ENCODE data around the gene CECR2. TPM values are rescaled to one million over a fixed set of nuclear protein-coding genes. Genes with fewer than 3 reads are reported as not detected.
"Not testable (repeated sequence)": the region's sequence is repeated elsewhere in the genome, so short reads cannot be mapped to it uniquely, and the experiment has no call there.

Gene CECR2
- polyA plus RNA-seq, 2 donors: 0.09 to 0.33 TPM

- no peaks in the 10 kb centered on the region for H3K4me1 ChIP-seq (ENCODE audit: control insufficient read depth in 2 of 2, insufficient read depth in 2 of 2, low read length in 1 of 2)
- H3K27ac ChIP-seq (ENCODE audit: low read depth in 2 of 2, low read length in 1 of 2): no peak overlapping the region
- no peaks in the 10 kb centered on the region for H3K36me3 ChIP-seq (ENCODE audit: control insufficient read depth in 2 of 2, insufficient read depth in 2 of 2, low read length in 1 of 2)
- no peak overlapping the region for H3K4me3 ChIP-seq (ENCODE audit: low read depth in 1 of 2, low read length in 2 of 2)
- 91% methylated on average over 4 of the region's 4 CpGs for whole genome bisulfite sequencing, 2 donors
- no peaks in the 10 kb centered on the region for H3K9me3 ChIP-seq (ENCODE audit: control insufficient read depth in 2 of 2, insufficient read depth in 1 of 2, low read depth in 1 of 2, low read length in 1 of 2)
- no peaks in the 10 kb centered on the region for H3K27me3 ChIP-seq (ENCODE audit: control insufficient read depth in 1 of 2, insufficient read depth in 2 of 2, low read length in 2 of 2)
Observed at GRCh38 chr22:17512960-17513359, 143.7 kb downstream of the CECR2 start.

GRCh38 chr22:17513612-17514011 is 144.4 kb downstream of the CECR2 start:
- no peaks in the 10 kb centered on the region for H3K36me3 ChIP-seq (ENCODE audit: control insufficient read depth in 2 of 2, insufficient read depth in 2 of 2, low read length in 1 of 2)
- H3K27me3 ChIP-seq (ENCODE audit: control insufficient read depth in 1 of 2, insufficient read depth in 2 of 2, low read length in 2 of 2): no peaks in the 10 kb centered on the region
- H3K4me1 ChIP-seq (ENCODE audit: control insufficient read depth in 2 of 2, insufficient read depth in 2 of 2, low read length in 1 of 2): no peaks in the 10 kb centered on the region
- no peak overlapping the region for H3K27ac ChIP-seq (ENCODE audit: low read depth in 2 of 2, low read length in 1 of 2)
- no peak overlapping the region for H3K4me3 ChIP-seq (ENCODE audit: low read depth in 1 of 2, low read length in 2 of 2)
- WGBS, 2 donors: 30 to 33% methylated on average over 2 of the region's 2 CpGs
- no peaks in the 10 kb centered on the region for H3K9me3 ChIP-seq (ENCODE audit: control insufficient read depth in 2 of 2, insufficient read depth in 1 of 2, low read depth in 1 of 2, low read length in 1 of 2)

GRCh38 chr22:17514084-17514483 is 144.8 kb downstream of the CECR2 start:
- H3K9me3 ChIP-seq (ENCODE audit: control insufficient read depth in 2 of 2, insufficient read depth in 1 of 2, low read depth in 1 of 2, low read length in 1 of 2): no peaks in the 10 kb centered on the region
- H3K27me3 ChIP-seq (ENCODE audit: control insufficient read depth in 1 of 2, insufficient read depth in 2 of 2, low read length in 2 of 2): no peaks in the 10 kb centered on the region
- H3K36me3 ChIP-seq (ENCODE audit: control insufficient read depth in 2 of 2, insufficient read depth in 2 of 2, low read length in 1 of 2): no peaks in the 10 kb centered on the region
- H3K4me3 ChIP-seq (ENCODE audit: low read depth in 1 of 2, low read length in 2 of 2): no peak overlapping the region
- 73 to 78% methylated on average over 7 of the region's 7 CpGs for WGBS, 2 donors
- no peaks in the 10 kb centered on the region for H3K4me1 ChIP-seq (ENCODE audit: control insufficient read depth in 2 of 2, insufficient read depth in 2 of 2, low read length in 1 of 2)
- H3K27ac ChIP-seq (ENCODE audit: low read depth in 2 of 2, low read length in 1 of 2): no peak overlapping the region

DNA sequence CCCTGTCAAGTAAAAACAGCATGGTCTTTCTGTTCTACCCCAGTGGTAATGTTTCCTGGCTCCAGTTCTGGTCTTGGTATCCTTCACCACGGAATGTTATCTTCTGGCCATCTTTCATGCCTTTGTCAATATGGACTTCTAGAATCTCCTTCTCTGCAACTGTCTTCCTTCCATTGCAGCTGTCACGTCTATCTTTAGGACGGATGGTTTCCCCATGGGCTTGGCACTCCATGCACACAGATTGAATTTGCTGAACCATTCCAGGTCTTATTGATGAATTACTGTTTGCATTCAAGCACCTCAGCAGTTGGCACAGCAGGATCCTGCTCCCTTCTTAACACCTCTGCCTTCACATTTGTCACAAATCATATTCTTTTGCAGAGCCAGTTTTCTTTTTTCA is 149.1 kb downstream of the CECR2 start:
- Histone ChIP-seq H3K27ac (ENCODE audit: low read depth in 2 of 2, low read length in 1 of 2) (no peak overlapping the region), H3K4me3 (ENCODE audit: low read depth in 1 of 2, low read length in 2 of 2) (no peak overlapping the region), H3K4me1 (ENCODE audit: control insufficient read depth in 2 of 2, insufficient read depth in 2 of 2, low read length in 1 of 2) (no peaks in the 10 kb centered on the region), H3K36me3 (ENCODE audit: control insufficient read depth in 2 of 2, insufficient read depth in 2 of 2, low read length in 1 of 2) (no peaks in the 10 kb centered on the region), H3K27me3 (ENCODE audit: control insufficient read depth in 1 of 2, insufficient read depth in 2 of 2, low read length in 2 of 2) (no peaks in the 10 kb centered on the region), H3K9me3 (ENCODE audit: control insufficient read depth in 2 of 2, insufficient read depth in 1 of 2, low read depth in 1 of 2, low read length in 1 of 2) (no peaks in the 10 kb centered on the region)
- WGBS, 2 donors: 58 to 61% methylated on average over 3 of the region's 3 CpGs

DNA sequence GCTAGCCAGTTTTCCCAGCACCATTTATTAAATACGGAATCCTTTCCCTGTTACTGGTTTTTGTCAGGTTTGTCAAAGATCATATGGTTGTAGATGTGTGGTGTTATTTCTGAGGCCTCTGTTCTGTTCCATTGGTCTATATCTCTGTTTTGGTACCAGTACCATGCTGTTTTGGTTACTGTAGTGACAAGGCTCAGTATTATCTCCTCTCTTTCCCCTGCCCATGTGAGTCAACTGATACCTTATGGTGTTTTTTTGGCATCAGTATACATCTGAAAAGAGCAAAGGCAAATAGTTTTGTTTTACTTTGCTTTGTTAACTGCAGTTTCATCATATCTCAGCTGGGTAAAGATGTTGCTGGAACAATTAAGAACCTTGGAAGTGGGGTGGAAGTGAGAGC is 152.7 kb downstream of the CECR2 start:
- H3K27me3 ChIP-seq (ENCODE audit: control insufficient read depth in 1 of 2, insufficient read depth in 2 of 2, low read length in 2 of 2); H3K36me3 ChIP-seq (ENCODE audit: control insufficient read depth in 2 of 2, insufficient read depth in 2 of 2, low read length in 1 of 2); H3K9me3 ChIP-seq (ENCODE audit: control insufficient read depth in 2 of 2, insufficient read depth in 1 of 2, low read depth in 1 of 2, low read length in 1 of 2); H3K27ac ChIP-seq (ENCODE audit: low read depth in 2 of 2, low read length in 1 of 2); H3K4me3 ChIP-seq (ENCODE audit: low read depth in 1 of 2, low read length in 2 of 2); H3K4me1 ChIP-seq (ENCODE audit: control insufficient read depth in 2 of 2, insufficient read depth in 2 of 2, low read length in 1 of 2): not testable (repeated sequence)
- 92 to 96% methylated on average over 1 of the region's 1 CpG for WGBS, 2 donors

DNA sequence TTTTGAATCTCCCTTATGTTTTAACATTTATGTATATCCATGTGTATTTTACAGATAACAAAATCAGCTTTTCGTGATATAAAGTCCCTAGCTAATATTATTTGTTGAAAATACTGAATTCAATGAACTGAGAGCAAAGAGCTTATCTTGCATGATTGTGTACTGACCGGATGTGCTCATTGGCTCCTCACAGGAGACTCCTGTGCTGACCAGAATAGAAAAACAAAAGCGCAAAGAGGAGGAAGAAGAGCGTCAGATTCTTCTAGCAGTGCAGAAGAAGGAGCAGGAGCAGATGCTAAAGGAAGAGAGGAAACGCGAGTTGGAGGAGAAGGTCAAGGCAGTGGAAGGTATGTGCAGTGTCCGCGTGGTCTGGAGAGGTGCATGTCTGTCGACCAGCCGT is 154.7 kb downstream of the CECR2 start:
- 89 to 91% methylated on average over 10 of the region's 10 CpGs for WGBS, 2 donors

DNA sequence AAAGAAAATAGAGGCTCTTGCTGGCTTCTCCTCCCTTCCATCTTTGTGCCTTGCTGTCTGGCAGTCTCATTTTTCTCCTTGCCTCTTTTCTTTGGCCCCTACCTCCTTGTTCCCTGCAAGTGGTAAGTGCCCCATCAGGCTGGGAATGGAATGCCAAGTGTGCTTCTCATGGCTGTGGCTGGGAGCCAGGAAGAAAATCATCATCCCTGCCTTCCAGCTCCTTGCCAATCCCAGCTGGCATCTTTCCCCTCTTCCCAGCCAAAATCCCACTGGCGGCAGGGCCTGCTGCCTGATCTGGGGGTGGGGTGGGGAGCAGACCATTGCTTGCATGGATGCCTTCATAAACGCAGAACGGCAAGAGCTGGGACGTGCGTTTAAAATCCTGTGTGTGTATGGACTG is 167.0 kb downstream of the CECR2 start:
- no peaks in the 10 kb centered on the region for H3K36me3 ChIP-seq (ENCODE audit: control insufficient read depth in 2 of 2, insufficient read depth in 2 of 2, low read length in 1 of 2)
- H3K4me3 ChIP-seq (ENCODE audit: low read depth in 1 of 2, low read length in 2 of 2): no peak overlapping the region
- peaks cover 0 to 2% of the 10 kb centered on the region in 2 donors for H3K4me1 ChIP-seq (ENCODE audit: control insufficient read depth in 2 of 2, insufficient read depth in 2 of 2, low read length in 1 of 2)
- H3K9me3 ChIP-seq (ENCODE audit: control insufficient read depth in 2 of 2, insufficient read depth in 1 of 2, low read depth in 1 of 2, low read length in 1 of 2): no peaks in the 10 kb centered on the region
- H3K27ac ChIP-seq (ENCODE audit: low read depth in 2 of 2, low read length in 1 of 2): no peak overlapping the region
- H3K27me3 ChIP-seq (ENCODE audit: control insufficient read depth in 1 of 2, insufficient read depth in 2 of 2, low read length in 2 of 2): no peaks in the 10 kb centered on the region
- WGBS, 2 donors: 38 to 61% methylated on average over 5 of the region's 5 CpGs

More for the DNA sequence above, 154.7 kb downstream of the CECR2 start:
- Histone ChIP-seq H3K27ac (ENCODE audit: low read depth in 2 of 2, low read length in 1 of 2) (no peak overlapping the region), H3K9me3 (ENCODE audit: control insufficient read depth in 2 of 2, insufficient read depth in 1 of 2, low read depth in 1 of 2, low read length in 1 of 2) (no peaks in the 10 kb centered on the region), H3K36me3 (ENCODE audit: control insufficient read depth in 2 of 2, insufficient read depth in 2 of 2, low read length in 1 of 2) (no peaks in the 10 kb centered on the region), H3K4me3 (ENCODE audit: low read depth in 1 of 2, low read length in 2 of 2) (no peak overlapping the region), H3K4me1 (ENCODE audit: control insufficient read depth in 2 of 2, insufficient read depth in 2 of 2, low read length in 1 of 2) (no peaks in the 10 kb centered on the region), H3K27me3 (ENCODE audit: control insufficient read depth in 1 of 2, insufficient read depth in 2 of 2, low read length in 2 of 2) (no peaks in the 10 kb centered on the region)

DNA sequence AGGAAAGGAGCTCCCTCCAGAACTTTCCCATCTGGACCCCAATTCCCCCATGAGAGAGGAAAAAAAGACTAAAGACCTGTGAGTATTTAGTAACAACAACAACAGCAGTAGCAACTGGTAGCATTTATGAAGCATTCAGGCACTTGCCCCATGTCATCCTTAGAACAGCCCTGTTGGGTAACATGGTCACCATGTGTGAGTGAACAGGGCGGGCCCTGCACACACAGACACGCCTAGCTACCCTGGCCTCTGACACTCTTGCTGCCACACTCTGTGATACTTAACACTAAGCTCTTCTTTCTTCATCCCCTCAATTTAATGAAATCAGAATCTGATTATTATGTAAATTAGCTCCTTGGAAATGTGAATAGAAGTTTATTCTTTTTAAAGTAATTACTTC is 167.9 kb downstream of the CECR2 start:
- Histone ChIP-seq H3K4me3 (ENCODE audit: low read depth in 1 of 2, low read length in 2 of 2) (no peak overlapping the region), H3K4me1 (ENCODE audit: control insufficient read depth in 2 of 2, insufficient read depth in 2 of 2, low read length in 1 of 2) (peaks cover 0 to 2% of the 10 kb centered on the region in 2 donors), H3K9me3 (ENCODE audit: control insufficient read depth in 2 of 2, insufficient read depth in 1 of 2, low read depth in 1 of 2, low read length in 1 of 2) (no peaks in the 10 kb centered on the region), H3K36me3 (ENCODE audit: control insufficient read depth in 2 of 2, insufficient read depth in 2 of 2, low read length in 1 of 2) (no peaks in the 10 kb centered on the region), H3K27ac (ENCODE audit: low read depth in 2 of 2, low read length in 1 of 2) (no peak overlapping the region), H3K27me3 (ENCODE audit: control insufficient read depth in 1 of 2, insufficient read depth in 2 of 2, low read length in 2 of 2) (no peaks in the 10 kb centered on the region)
- 93 to 95% methylated on average over 2 of the region's 2 CpGs for WGBS, 2 donors

DNA sequence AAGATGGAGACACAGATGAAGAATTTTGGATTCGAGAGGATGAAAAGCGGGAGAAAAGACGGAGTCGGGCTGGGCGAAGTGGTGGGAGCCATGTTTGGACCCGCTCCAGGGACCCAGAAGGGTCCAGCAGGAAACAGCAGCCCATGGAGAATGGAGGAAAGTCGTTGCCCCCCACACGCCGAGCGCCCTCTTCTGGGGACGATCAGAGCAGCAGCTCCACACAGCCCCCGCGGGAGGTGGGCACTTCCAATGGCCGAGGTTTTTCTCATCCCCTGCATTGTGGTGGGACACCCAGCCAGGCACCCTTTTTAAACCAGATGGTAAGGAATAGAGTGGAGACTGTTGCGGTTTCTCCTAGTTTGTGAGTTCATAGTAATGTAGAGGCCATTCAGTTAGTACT is 171.2 kb downstream of the CECR2 start:
- Histone ChIP-seq H3K27ac (ENCODE audit: low read depth in 2 of 2, low read length in 1 of 2) (no peak overlapping the region), H3K36me3 (ENCODE audit: control insufficient read depth in 2 of 2, insufficient read depth in 2 of 2, low read length in 1 of 2) (no peaks in the 10 kb centered on the region), H3K9me3 (ENCODE audit: control insufficient read depth in 2 of 2, insufficient read depth in 1 of 2, low read depth in 1 of 2, low read length in 1 of 2) (no peaks in the 10 kb centered on the region), H3K4me3 (ENCODE audit: low read depth in 1 of 2, low read length in 2 of 2) (no peak overlapping the region), H3K4me1 (ENCODE audit: control insufficient read depth in 2 of 2, insufficient read depth in 2 of 2, low read length in 1 of 2) (peaks cover 0 to 2% of the 10 kb centered on the region in 2 donors), H3K27me3 (ENCODE audit: control insufficient read depth in 1 of 2, insufficient read depth in 2 of 2, low read length in 2 of 2) (no peaks in the 10 kb centered on the region)
- 88 to 90% methylated on average over 15 of the region's 15 CpGs for WGBS, 2 donors

DNA sequence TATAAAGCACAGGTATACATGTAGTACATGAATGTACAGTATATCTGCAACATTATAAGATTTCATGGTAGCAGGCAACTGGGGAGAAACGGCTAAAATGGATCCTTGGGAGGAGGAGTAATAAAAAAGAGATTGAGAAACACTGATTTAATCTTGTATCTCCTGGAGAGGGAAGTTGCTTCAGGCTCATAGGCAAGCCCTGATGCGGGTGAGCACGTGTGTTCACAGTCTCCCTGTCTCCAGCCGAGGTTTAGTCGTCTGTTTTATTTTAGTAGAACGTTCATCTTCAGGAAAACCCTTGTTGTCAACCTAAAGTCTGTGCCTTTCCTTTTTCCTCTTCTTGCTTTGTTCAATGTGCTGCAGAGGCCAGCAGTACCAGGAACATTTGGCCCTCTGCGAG is 172.2 kb downstream of the CECR2 start:
- H3K4me1 ChIP-seq (ENCODE audit: control insufficient read depth in 2 of 2, insufficient read depth in 2 of 2, low read length in 1 of 2): no peaks in the 10 kb centered on the region
- WGBS, 2 donors: 82 to 85% methylated on average over 7 of the region's 7 CpGs
- no peak overlapping the region for H3K4me3 ChIP-seq (ENCODE audit: low read depth in 1 of 2, low read length in 2 of 2)
- H3K9me3 ChIP-seq (ENCODE audit: control insufficient read depth in 2 of 2, insufficient read depth in 1 of 2, low read depth in 1 of 2, low read length in 1 of 2): no peaks in the 10 kb centered on the region
- no peak overlapping the region for H3K27ac ChIP-seq (ENCODE audit: low read depth in 2 of 2, low read length in 1 of 2)
- H3K27me3 ChIP-seq (ENCODE audit: control insufficient read depth in 1 of 2, insufficient read depth in 2 of 2, low read length in 2 of 2): no peaks in the 10 kb centered on the region
- H3K36me3 ChIP-seq (ENCODE audit: control insufficient read depth in 2 of 2, insufficient read depth in 2 of 2, low read length in 1 of 2): no peaks in the 10 kb centered on the region
